G401.6 (cell line): ENCODE measurements around the gene PARP12.

Experiments used
- FAIRE-seq: peaks from 2 replicates; lab custom pipeline; 2012; peaks lifted over from hg19 to GRCh38; lab: Jason Lieb, UNC

PARP12 gene

GRCh38 chr7:140059273-140060242 lies 3.2 kb downstream of the PARP12 start:
- FAIRE-seq, result no peak

GRCh38 chr7:140058517-140058916 lies 4.2 kb downstream of the PARP12 start:
- FAIRE-seq, result no peak

GRCh38 chr7:140057143-140057535 lies 5.6 kb downstream of the PARP12 start:
- FAIRE-seq, result no peak

- no peak for FAIRE-seq
These were observed 6.2 kb downstream of the PARP12 start for GRCh38 chr7:140056431-140057142.

GRCh38 chr7:140055833-140056232 lies 6.9 kb downstream of the PARP12 start:
- no peak for FAIRE-seq

- FAIRE-seq, result no peak
These were observed 8.0 kb downstream of the PARP12 start for GRCh38 chr7:140054751-140055150.

GRCh38 chr7:140053812-140054539 lies 8.8 kb downstream of the PARP12 start:
- no peak for FAIRE-seq

GRCh38 chr7:140051820-140052219 lies 10.9 kb downstream of the PARP12 start:
- no peak for FAIRE-seq

- FAIRE-seq, result no peak
These were observed 12.7 kb downstream of the PARP12 start for GRCh38 chr7:140050100-140050499.

- FAIRE-seq, result no peak
These were observed 13.3 kb downstream of the PARP12 start for GRCh38 chr7:140049339-140050024.

- no peak for FAIRE-seq
These were observed 13.8 kb downstream of the PARP12 start for GRCh38 chr7:140048989-140049338.

GRCh38 chr7:140048138-140048537 lies 14.6 kb downstream of the PARP12 start:
- FAIRE-seq, result no peak

GRCh38 chr7:140047197-140047596 lies 15.6 kb downstream of the PARP12 start:
- no peak for FAIRE-seq

- no peak for FAIRE-seq
These were observed 17.1 kb downstream of the PARP12 start for GRCh38 chr7:140045697-140046096.

GRCh38 chr7:140044251-140044650 lies 18.5 kb downstream of the PARP12 start:
- no peak for FAIRE-seq

GRCh38 chr7:140042386-140042670 lies 20.4 kb downstream of the PARP12 start:
- FAIRE-seq, result no peak

- no peak for FAIRE-seq
These were observed 20.9 kb downstream of the PARP12 start for GRCh38 chr7:140041659-140042385.

GRCh38 chr7:140039896-140040295 lies 22.9 kb downstream of the PARP12 start:
- FAIRE-seq, result no peak

- no peak for FAIRE-seq
These were observed 23.7 kb downstream of the PARP12 start for GRCh38 chr7:140039066-140039465.

- no peak for FAIRE-seq
These were observed 26.4 kb downstream of the PARP12 start for GRCh38 chr7:140036224-140036962.
